Activated CD4-positive, alpha-beta memory T cell treated with anti-CD3 and anti-CD28 coated beads, Interleukin-2, amount 10 ng/mL, durations not matched to agents 7 days and 5 days (primary cell): Measurements from ENCODE around the gene SNX5. TPM values are rescaled to one million over a fixed set of nuclear protein-coding genes. Genes with fewer than 3 reads are reported as not detected.
A peak's percentile ranks its signal among the peaks of the same experiment; 100 is the strongest.

Experiments used
- CTCF ChIA-PET: fragments of 350-600 bp; sonication (Branson Sonifier 250); formaldehyde crosslinking; loops from one replicate; lab custom pipeline; 2021; ENCODE audit warnings: antibody characterized with exemption, inconsistent platforms; lab: Charles Lee
- POLR2A ChIA-PET: fragments of 350-600 bp; sonication (Branson Sonifier 250); formaldehyde crosslinking; loops from one replicate; lab custom pipeline; 2021; ENCODE audit warnings: antibody characterized with exemption; lab: Charles Lee
- DNase-seq: peaks from one replicate; pipeline ENCODE4 v3.0.0-alpha.2; 2020
- H3K27ac Mint-ChIP-seq: one replicate; pipeline ENCODE4 v1.8.0; 2021; ENCODE audit warnings: mild to moderate bottlenecking, mixed read lengths
- H3K27me3 Mint-ChIP-seq: one replicate; pipeline ENCODE4 v1.8.0; 2021; ENCODE audit warnings: mixed read lengths
- H3K36me3 Mint-ChIP-seq: one replicate; pipeline ENCODE4 v1.8.0; 2021; ENCODE audit warnings: low read depth, mixed read lengths
- H3K4me1 Mint-ChIP-seq: one replicate; pipeline ENCODE4 v1.8.0; 2021; ENCODE audit warnings: mixed read lengths
- H3K4me3 Mint-ChIP-seq: one replicate; pipeline ENCODE4 v1.8.0; 2021; ENCODE audit warnings: mild to moderate bottlenecking, mixed read lengths
- H3K9me3 Mint-ChIP-seq: one replicate; pipeline ENCODE4 v1.8.0; 2021; ENCODE audit warnings: mixed read lengths
- total RNA-seq, 2 experiments: library from RNA; stranded (reverse); gene quantifications; one replicate each; pipeline ENCODE4 v1.2.3, GENCODE V29; 2021

SNX5 gene
- total RNA-seq, 2 experiments from 2014 or later = 236 to 250 TPM

DNA sequence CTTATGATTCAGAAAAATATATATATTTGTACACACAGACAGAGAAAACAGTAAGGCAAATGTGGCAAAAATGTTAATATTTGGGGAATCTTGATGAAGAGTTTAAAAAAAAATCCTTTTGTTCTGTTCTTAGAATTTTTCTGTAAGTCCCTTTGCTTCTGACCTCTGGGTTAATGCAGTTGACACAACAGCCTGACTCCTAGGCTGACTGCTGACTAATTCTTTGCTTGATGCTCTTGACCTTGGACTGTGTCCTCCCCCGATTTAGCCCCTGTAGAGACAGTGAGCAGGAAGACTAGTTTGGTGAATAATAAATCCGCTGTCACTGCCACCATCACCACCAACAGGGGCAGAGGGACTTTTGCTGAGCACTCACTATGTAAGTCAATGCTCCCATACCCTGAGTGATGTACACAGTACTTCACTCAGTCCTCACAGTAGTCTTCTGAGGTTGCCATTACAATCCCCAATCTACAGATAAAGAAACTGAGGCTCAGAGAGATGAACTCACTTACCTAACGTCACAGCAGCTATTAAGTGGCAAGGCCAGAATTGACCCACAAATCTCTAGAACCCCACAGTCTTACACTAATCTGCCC, 71.7 kb downstream of the SNX5 start:
- no peaks in the 10 kb centered on the region for H3K9me3 Mint-ChIP-seq
- ChIA-PET CTCF (interaction anchor here (1.2 to 2.7 kb wide), 5 partner anchors 99 to 392 kb away, joined by 3 to 20 read pairs (median 13); partner anchors contain the start of gene RRBP1), POLR2A (interaction anchor here (1.6 kb wide), 1 partner anchor 215 kb away, joined by 4 read pairs; the partner anchor contains the start of gene RRBP1)
- H3K27ac Mint-ChIP-seq = no peak overlapping the region
- DNase-seq = no peak
- peaks cover 40% of the 10 kb centered on the region for H3K27me3 Mint-ChIP-seq
- no peaks in the 10 kb centered on the region for H3K36me3 Mint-ChIP-seq
- H3K4me3 Mint-ChIP-seq = no peak overlapping the region
- peaks cover 32% of the 10 kb centered on the region for H3K4me1 Mint-ChIP-seq

DNA sequence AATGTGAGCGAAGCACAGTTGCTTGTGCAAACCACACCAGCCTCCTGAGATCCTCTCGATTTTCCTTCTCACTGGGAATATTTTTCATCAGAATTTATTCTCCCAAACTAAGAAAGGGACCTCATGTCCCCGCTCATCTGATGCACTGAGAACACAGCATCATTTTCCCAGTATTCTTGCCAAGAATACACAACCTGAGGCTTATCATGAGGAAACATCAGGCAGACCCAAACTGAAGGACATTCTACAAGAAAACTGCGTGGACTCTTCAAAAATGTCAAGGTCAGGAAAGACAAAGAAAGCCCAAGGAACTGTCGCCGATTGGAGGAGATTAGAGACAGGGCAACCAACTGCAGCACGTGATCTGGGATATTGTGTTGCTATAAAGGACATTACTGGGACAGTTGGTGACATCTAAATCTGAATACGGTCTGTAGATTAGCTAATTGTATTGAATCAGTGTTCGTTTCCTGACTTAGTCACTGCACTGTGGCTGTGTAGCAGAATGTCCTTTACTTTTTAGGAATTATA, 72.3 kb downstream of the SNX5 start:
- no peaks in the 10 kb centered on the region for H3K36me3 Mint-ChIP-seq
- H3K27ac Mint-ChIP-seq = no peak overlapping the region
- H3K4me3 Mint-ChIP-seq = no peak overlapping the region
- H3K27me3 Mint-ChIP-seq = peaks cover 45% of the 10 kb centered on the region
- peaks cover 29% of the 10 kb centered on the region for H3K4me1 Mint-ChIP-seq
- no peak for DNase-seq
- no peaks in the 10 kb centered on the region for H3K9me3 Mint-ChIP-seq
- ChIA-PET CTCF (interaction anchor here (1.0 to 2.7 kb wide), 5 partner anchors 50 to 1092 kb away, joined by 3 to 13 read pairs (median 6); partner anchors contain the start of gene RRBP1), POLR2A (interaction anchor here (2.2 kb wide), 1 partner anchor 214 kb away, joined by 6 read pairs; the partner anchor contains the start of gene RRBP1)

DNA sequence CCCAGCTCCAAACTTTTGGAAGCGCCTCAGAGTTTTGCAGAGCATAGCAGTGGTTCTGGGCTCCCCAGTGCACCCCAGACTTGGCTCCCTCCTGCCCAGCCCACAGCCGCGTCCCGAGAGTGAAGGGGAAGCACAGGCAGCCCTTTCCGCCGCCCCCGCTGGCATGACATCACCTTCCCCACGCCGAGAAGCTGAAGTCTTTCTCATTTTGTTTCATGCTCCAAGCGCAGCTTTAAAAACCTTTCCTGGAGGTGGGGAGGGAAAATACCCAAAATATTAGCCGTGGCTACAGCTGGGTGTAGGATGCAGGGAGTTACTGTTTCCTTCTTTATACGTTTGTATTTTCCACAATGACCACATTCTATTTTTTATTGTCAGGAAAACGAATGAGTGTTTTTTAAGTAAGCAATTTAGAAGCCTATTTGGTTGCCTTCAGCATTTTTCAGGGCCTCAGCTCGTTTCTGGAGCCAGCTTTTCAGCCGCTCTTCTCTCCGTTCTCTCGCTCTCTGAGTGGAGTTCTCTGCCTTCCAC, 72.9 kb downstream of the SNX5 start:
- ChIA-PET CTCF (interaction anchor here (0.7 to 2.7 kb wide), 6 partner anchors 50 to 1092 kb away, joined by 3 to 13 read pairs (median 4); partner anchors contain the start of gene RRBP1), POLR2A (interaction anchor here (0.7 to 2.2 kb wide), 2 partner anchors 214 to 390 kb away, joined by 3 to 6 read pairs; partner anchors contain the start of gene RRBP1)

DNA sequence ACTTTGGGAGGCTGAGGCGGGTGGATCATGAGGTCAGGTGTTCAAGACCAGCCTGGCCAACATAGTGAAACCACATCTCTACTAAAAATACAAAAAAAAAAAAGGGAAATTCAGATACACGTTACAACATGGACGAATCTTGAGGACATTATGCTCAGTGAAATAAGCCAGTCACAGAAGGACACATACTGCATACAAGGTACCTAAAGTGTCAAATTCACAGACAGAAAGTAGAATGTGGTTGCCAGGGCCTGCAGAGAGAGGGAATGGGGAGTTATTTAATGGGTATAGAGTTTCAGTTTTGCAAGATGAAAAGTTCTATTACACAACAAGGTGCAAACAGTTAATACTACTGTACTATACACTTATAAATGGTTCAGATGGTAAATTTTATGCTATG, 75.1 kb downstream of the SNX5 start:
- H3K36me3 Mint-ChIP-seq = no peaks in the 10 kb centered on the region
- no peak overlapping the region for H3K4me3 Mint-ChIP-seq
- ChIA-PET POLR2A (no interaction called here), CTCF (interaction anchor here (1.3 kb wide), 1 partner anchor 211 kb away, joined by 4 read pairs; the partner anchor contains the start of gene RRBP1)
- H3K9me3 Mint-ChIP-seq = peaks cover 6% of the 10 kb centered on the region
- no peak overlapping the region for H3K27ac Mint-ChIP-seq
- peaks cover 20% of the 10 kb centered on the region for H3K4me1 Mint-ChIP-seq
- no peak for DNase-seq
- H3K27me3 Mint-ChIP-seq = peaks cover 44% of the 10 kb centered on the region

More for the DNA sequence above, 72.9 kb downstream of the SNX5 start:
- DNase-seq = peak; percentile 47
- H3K36me3 Mint-ChIP-seq = no peaks in the 10 kb centered on the region
- peaks cover 45% of the 10 kb centered on the region for H3K27me3 Mint-ChIP-seq
- H3K4me1 Mint-ChIP-seq = peaks cover 25% of the 10 kb centered on the region
- peak overlapping the region; percentile 53 for H3K4me3 Mint-ChIP-seq
- no peaks in the 10 kb centered on the region for H3K9me3 Mint-ChIP-seq
- no peak overlapping the region for H3K27ac Mint-ChIP-seq

DNA sequence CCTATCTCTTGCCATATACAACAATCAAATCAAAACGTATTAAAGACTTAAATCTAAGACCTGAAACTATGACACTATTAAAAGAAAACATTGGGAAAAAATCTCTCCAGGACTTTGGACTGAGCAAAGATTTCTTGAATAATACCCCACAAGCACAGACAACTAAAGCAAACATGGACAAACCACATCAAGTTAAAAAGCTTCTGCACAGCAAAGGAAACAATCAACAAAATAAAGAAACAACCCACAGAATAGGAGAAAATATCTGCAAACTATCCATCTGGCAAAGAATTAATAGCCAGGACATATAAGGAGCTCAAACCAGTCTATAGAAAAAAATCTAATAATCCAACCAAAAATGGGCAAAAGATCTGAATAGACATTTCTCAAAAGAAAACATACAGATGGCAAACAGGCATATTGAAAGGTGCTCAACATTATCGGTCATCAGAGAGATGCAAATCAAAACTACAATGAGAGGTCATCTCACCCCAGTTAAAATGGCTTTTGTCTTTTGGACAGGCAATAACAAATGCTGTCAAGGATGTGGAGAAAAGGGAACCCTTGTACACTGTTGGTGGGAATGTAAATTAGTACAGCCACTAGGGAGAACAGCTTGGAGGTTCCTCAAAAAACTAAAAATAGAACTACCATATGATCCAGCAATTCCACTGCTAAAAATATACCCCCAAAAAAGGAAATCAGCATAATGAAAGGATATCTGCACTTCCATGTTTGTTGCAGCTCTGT, 76.2 kb downstream of the SNX5 start:
- no peak for DNase-seq
- Mint-ChIP-seq H3K27me3 (peaks cover 41% of the 10 kb centered on the region), H3K27ac (no peak overlapping the region), H3K4me1 (peaks cover 19% of the 10 kb centered on the region), H3K9me3 (peaks cover 6% of the 10 kb centered on the region), H3K36me3 (no peaks in the 10 kb centered on the region), H3K4me3 (no peak overlapping the region)
- CTCF ChIA-PET = interaction anchor here (0.6 to 1.3 kb wide), 2 partner anchors 210 to 360 kb away, joined by 3 to 4 read pairs; partner anchors contain the start of gene RRBP1
- POLR2A ChIA-PET = no interaction called here

Other genes starting within 250 kb of the SNX5 start
- 10 to 100 TPM; 53.9 to 56.7 TPM for gene MGME1, start 224 bp upstream of the SNX5 start, total RNA-seq
- under 1 TPM in 1 of 2 experiments, not detected in 1; 0.25 TPM for gene OVOL2, start 89.1 kb upstream of the SNX5 start, total RNA-seq
- gene KAT14, start 169.1 kb upstream of the SNX5 start, total RNA-seq = 10 to 100 TPM; 13.4 to 15.1 TPM
- 10 to 100 TPM; 12.5 to 14.9 TPM for gene PET117, start 169.1 kb upstream of the SNX5 start, total RNA-seq